Hematopoietic multipotent progenitor cell treated with erythropoietin and hydrocortisone succinate and interleukin-3 and kit ligand, for 8 days (in vitro differentiated cells): Measurements from ENCODE around the gene C2orf80.
A peak's percentile ranks its signal among the peaks of the same experiment; 100 is the strongest.
"Not testable (repeated sequence)": the region's sequence is repeated elsewhere in the genome, so short reads cannot be mapped to it uniquely, and the experiment has no call there.

Experiments
- DNase-seq: peaks from one replicate; pipeline ENCODE4 v3.0.0-alpha.2; 2015

Gene C2orf80

DNA sequence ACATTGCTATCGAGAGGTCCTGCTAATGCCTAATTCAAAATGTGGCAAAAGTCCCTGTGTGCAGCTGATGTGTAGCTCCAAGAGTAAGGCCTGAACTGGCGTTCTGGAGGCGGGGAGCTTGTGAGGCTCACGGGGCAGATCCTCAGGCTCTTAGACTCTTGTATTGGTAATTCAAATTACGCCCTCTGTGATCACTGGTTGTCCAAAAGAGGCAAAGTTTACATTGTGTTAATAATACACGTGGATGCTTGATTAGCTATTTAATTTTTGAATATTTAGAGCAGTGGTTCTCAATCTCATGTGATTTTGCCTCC, 14.0 kb downstream of the C2orf80 start:
- DNase-seq: no peak

- DNase-seq: peak; percentile 79
Measured at GRCh38 chr2:208175069-208175839, 14.6 kb downstream of the C2orf80 start.

DNA sequence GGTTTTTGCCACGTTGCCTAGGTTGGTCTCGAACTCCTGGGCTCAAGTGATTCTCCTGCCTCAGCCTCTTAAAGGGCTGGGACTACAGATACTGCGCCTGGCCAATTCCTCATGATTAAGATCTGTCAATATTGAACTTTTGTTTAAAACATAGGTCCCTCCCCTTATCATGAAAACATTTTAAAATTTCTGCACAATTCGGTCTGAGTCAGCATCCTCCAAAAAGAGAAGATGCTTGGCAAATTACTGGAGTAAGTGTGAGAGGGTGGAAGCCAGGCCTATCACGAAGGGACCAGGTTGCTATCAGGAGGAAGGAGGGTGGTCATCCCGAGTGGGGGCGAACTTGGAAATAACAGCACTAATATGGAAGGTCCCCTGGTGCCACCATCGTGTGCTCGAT, 15.7 kb downstream of the C2orf80 start:
- no peak for DNase-seq

DNA sequence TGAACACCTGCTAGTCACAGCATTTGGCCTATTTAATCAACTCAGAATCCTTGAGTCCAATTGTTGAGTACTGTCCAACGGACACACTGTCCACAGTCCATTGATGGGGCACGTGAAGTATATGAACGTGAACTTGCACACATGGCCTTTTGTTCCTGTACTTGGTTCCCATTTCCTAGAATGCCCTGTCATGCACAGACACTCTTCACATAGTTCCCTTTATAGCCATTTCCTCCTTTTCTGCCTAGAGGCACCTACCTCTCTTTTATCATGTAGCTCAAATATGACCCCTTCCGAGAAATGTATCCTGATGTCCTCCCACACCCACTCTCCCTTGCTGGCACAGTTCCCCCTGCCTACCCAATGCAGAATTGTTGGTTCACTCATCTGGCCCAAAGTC, 17.7 kb downstream of the C2orf80 start:
- DNase-seq: peak; percentile 55

DNA sequence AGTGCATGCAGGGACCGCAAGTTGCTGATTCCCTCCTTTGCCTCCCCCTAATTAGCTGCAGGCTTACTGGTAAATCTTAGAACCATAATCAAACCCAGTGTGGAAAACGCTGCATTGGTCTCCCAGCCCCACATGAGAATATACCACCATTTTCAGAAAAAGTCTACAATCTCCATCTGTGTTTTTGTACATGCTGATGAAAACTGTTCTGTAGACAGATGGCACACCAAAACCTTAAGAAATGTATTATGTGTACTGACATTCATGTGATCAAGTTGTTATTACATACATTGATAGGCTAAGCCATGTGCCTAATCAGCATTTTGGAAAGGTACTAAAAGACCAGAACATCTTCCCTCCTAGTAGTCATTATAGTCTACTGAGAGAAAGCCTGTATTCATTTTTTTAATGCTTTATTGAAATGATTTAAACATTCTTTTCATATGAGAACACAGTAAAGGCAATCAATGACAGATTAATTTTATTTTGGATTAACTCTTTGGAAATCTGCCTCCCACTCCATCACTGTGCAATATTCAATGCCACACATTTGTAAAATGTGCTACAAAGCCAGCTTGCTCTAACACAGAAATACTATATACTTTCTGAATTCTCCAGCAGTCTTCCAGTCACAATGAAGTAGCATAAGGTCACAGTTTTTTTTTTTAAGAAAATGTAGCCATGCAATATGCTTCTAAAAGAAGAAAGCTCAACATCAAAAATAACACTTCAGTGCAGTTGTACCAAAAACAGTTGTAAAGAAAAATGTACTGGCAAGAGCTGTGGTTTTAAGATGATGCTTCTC, 24.7 kb downstream of the C2orf80 start:
- no peak for DNase-seq

DNA sequence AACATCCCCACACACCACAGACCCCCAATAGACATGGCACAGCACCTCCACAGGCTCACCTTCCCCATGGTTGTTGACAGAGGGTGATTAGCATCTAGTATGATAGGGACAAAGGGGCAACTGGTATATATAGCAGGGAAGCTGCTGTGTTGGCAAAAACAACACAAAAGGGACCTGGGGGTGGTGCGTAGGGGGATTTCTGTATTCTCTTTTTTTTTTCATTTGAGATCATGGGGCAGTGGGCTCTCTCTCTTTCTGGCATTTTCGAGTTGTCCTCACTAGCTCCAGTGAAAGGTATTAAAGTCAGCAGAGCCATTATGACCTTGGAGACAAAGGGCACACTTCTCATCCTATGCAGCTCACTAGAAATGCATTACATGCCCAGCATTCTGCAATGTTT, 26.3 kb downstream of the C2orf80 start, which contains the start of gene CRYGA:
Gene CRYGA (minus strand): TSS at position 101 of the 400 bp plus-strand sequence. CDS start 33 bp downstream, at position 68.
- DNase-seq: no peak

DNA sequence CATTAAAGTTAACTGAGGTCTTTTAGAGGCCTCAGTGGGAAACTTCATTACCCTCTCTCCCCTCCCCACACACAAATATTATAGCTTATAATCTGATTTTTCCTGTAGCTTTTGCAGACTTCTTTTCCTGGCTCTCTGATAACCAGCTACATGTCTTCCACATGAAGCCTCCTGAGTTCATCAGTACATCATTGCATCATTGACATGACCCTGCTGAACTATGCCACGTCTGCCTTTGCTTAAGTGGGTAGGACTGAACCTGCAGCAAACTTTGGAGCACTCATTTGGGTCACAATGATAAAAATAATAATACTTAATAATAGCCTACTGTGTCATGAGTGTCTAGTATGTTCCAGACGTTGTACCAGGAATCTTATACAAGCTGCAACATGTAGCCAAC, 33.4 kb downstream of the C2orf80 start:
- no peak for DNase-seq

- DNase-seq: peak; percentile 11
Measured at GRCh38 chr2:208153156-208153555, 36.7 kb downstream of the C2orf80 start.

DNA sequence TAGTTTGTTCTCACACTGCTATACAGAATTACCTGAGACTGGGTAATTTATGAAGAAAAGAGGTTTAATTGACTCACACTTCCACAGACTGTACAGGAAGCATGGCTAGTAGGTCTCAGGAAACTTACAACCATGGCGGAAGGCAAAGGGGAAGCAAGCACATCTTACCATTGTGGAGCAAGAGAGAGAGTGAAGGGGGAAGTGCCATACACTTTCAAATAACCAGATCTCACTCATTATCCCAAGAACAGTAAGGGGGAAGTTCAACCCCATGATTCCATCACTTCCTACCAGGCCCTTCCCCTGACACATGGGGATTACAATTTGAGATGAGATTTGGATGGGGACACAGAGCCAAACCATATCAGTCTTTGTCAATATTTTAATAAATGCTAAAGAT, 38.9 kb downstream of the C2orf80 start:
- no peak for DNase-seq

DNA sequence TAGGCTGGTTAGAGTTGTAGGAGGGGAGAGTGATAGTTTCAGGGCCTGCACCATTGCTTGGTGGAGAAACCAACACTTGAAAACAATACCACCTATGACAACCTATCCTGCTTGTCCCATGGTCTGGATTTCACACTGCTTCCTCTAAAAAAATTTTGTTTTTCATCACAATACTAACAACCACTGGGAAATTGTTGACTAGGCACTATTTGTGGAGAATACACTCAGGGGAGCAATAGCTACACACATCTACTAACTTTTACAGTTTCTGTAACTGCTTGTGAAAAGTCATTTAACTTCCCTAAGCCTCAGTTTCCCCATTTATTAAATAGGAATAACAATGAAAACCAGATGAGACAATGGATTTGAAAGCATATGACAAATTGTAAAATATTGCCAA, 39.7 kb downstream of the C2orf80 start:
- no peak for DNase-seq

DNA sequence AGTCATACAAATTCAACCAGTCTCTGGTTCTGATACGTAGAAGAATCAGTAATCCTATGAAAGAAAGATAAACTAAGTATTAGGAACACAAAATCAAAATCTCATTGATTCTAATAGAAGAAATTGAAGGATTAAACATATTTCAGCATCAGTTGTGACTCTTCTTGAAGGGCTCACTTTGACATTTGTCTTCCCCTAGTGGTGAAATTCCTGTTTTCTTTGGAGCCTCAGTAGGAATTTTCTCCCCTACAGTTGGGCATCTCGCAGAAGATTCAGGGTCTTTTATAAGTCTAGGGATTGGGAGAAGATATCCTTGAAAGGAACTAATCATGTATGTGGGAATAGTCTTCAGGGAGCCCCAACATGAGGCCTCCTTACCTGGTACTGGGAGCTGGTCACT, 41.0 kb downstream of the C2orf80 start:
- DNase-seq: no peak

DNA sequence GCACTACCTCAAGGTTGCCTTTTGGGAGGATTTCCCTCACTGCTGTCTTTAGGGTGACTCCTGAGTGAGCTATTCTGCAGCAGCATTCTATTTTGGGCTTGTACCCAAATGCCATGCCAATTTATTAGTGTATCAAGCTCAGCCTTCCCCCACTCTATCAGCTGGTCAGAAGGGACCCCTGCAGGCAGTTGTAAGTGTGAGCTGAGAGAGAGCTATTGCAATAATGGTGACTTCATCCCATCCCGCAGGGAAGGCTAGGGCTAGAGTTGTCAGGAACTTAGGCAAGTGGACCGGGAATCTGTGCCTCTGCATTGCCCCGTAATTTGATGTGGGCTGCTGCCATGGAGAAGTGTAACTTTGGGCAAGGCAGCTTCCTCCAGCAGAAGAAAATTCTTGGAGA, 42.1 kb downstream of the C2orf80 start:
- DNase-seq: no peak

- DNase-seq: no peak
Measured at GRCh38 chr2:208147008-208147407, 42.8 kb downstream of the C2orf80 start.

DNA sequence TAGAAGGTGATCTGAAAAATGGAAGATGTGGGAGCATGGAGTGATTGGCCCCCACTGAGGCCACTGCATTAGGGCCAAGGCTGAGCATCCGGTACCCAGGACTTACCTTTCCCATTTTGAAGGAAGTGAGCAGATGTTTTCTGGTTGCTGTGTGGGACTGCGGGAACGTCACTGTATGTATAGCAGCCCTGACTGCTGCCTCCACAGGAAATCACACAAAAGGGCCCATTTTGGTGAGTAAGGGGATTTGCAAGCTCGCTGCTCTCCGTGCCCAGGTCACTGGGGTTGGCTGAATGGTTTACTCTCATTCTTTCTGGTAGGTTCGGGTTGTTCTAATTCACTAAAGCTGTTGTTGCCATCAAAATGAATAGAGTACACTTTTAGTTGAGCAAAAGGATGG, 43.8 kb downstream of the C2orf80 start, which contains the start of gene CRYGB:
Gene CRYGB (minus strand): TSS at position 153 of the 400 bp plus-strand sequence. CDS start 38 bp downstream, at position 115.
- no peak for DNase-seq

GRCh38 chr2:208142925-208143799, 46.7 kb downstream of the C2orf80 start:
- DNase-seq: no peak

DNA sequence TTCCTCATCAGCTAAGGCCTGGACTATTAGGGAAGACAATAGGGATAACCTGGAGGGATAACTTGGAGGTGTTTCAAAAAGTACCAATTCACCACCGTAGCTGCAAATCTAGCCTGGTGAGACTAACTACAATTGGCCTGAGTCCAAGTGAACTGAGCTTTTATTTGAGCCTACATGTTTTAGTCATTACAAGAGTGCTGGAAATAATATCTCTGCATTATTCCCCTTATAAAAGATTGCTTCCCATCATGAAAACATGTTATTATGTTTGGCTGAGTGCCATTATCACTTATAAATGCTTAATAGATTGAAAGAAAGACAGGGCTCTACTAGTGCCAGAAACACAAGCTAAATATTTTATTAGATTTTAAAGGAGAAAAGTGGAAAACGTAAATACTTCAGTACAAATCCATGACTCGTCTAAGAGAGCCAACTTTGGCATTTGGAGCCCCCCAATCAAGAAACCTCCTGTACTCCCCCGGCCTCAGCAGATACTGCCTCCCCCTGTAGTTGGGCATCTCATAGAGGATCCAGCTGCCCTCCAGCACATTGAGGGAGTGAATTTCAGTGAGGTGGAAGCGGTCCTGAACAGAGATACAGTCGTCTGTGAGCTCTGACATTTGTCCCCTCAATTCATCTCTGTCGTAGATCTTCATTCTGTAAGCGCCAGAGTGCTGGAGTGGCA, 47.4 kb downstream of the C2orf80 start:
- no peak for DNase-seq

- no peak for DNase-seq
Measured at GRCh38 chr2:208139447-208139846, 50.4 kb downstream of the C2orf80 start.

- DNase-seq: not testable (repeated sequence)
Measured at GRCh38 chr2:208138334-208138733, 51.5 kb downstream of the C2orf80 start.

- no peak for DNase-seq
Measured at GRCh38 chr2:208136716-208137094, 53.1 kb downstream of the C2orf80 start.

GRCh38 chr2:208135794-208136715, 53.8 kb downstream of the C2orf80 start:
- DNase-seq: no peak

- DNase-seq: no peak
Measured at GRCh38 chr2:208134928-208135586, 54.8 kb downstream of the C2orf80 start.
